NCI-H146 treated with DMSO at 0.1 percent for 48 hours (cell line): Measurements from ENCODE around the gene JUP.

Experiments
- DNase-seq: peaks from one replicate; lab custom pipeline; 2025; ENCODE audit not compliant: unreplicated experiment; lab: John Stamatoyannopoulos, UW

Gene JUP

GRCh38 chr17:41760878-41761277, 25.6 kb downstream of the JUP start:
- no peak for DNase-seq

GRCh38 chr17:41758601-41759000, 27.9 kb downstream of the JUP start:
- DNase-seq, result no peak

DNA sequence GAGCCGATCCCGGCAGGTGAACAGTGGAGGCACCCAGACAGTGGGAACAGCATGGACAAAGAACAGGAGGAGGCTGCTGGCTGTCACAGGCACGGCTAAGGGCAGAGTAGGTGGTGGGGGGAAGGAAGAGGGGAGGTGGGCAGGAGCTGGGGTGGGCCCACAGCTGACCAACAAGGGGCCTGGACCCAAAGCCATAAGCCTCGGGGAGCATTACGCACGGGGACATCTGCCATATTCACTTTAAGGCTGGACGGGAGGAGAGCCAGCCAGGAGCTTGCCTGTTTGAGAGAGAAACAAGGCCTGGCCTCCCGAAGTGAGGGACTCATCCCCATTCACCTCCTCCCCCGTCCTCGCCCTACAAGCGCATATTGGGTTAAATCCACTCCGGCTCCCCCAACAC, 32.4 kb downstream of the JUP start:
- DNase-seq, result no peak

DNA sequence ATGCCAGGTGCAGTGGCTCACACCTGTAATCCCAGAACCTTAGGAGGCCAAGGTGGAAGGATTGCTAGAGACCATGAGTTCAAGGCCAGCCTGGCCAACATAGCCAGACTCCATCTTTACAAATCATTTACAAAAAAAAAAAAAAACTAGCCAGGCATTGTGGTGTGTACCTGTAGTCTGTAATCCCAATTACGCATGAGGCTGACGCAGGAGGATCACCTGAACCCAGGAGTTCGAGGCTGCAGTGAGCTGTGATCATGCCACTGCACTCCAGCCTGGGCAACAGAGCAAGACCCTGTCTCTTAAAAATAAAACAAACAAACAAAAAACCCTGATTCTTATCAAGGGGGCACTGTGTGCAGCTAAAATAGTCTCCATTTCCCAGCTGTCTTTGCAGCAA, 35.2 kb downstream of the JUP start:
- DNase-seq, result no peak

DNA sequence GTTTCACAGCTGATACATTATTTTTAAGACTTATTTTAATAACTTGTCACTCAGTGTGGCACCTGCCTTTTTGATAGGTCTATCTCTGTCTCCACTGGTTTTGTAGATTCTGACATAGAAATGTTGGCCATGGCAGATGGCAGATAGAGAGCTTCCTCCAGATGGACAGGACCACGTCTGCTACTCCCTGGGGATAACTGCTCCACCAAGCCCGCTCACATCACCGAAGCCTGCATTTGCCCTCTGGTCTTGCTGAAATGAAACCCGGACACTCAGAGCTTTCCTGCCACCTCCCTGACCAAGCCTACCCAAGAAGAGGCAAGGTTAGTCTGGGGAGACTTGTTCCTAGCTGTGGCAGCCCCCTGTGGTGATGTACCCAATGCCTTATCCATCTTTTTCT, 35.6 kb downstream of the JUP start:
- no peak for DNase-seq

GRCh38 chr17:41748275-41748674, 38.2 kb downstream of the JUP start:
- no peak for DNase-seq

DNA sequence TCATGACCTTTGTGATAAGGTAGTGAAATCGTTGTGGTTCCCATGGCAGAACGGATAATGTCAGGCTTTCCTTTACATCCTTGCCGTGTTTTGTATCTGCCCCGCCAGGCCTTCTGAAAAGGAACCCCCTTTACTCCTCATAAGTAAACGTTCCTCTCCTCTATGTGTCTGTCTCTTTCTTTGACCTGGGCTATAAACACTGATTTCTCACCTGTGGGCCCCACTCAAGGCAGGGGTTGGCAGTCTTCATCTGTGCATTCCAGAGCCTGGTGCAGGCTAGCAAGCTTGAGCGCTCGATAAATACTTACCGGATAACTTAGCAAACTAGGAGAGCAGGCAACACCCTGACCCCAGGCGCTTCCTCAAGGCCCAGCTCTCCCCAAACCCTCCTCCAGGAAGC, 44.8 kb downstream of the JUP start:
- no peak for DNase-seq

- DNase-seq, result no peak
These were observed 46.0 kb downstream of the JUP start for GRCh38 chr17:41740506-41740905.

DNA sequence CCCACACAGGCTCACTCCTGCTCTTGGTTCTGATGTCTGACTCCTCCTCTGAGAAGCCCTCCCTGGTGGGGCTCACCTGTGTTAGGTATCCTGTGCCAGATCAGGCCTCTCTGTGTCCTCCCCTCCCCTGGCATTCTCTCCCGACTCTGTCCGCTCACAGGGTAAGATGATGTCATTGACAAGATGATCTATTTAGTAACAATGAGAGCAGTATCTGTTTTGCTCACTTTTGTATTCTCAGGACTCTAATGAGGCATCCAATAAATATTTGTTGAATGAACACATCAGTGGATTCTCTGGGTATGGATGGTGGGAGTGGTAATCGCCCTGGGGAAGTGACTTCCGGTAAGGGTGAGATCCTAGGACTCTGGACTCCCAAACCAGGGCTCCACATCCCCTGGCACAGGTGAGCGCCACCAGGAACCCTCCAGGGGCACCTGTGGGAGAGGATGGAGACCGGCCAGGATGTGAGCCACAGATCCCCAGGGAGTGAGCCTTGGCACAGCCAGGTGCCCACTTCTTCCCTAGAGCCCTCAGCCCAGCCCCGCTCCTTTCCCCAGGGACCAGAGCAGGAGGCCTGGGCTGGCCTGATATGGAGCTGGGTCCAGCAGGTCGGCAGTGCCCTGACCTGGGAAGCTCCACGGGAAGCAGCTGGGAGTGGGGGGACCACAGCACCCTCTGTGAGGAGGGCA, 46.7 kb downstream of the JUP start:
- DNase-seq, result no peak

- no peak for DNase-seq
These were observed 47.8 kb downstream of the JUP start for GRCh38 chr17:41738801-41739112.

DNA sequence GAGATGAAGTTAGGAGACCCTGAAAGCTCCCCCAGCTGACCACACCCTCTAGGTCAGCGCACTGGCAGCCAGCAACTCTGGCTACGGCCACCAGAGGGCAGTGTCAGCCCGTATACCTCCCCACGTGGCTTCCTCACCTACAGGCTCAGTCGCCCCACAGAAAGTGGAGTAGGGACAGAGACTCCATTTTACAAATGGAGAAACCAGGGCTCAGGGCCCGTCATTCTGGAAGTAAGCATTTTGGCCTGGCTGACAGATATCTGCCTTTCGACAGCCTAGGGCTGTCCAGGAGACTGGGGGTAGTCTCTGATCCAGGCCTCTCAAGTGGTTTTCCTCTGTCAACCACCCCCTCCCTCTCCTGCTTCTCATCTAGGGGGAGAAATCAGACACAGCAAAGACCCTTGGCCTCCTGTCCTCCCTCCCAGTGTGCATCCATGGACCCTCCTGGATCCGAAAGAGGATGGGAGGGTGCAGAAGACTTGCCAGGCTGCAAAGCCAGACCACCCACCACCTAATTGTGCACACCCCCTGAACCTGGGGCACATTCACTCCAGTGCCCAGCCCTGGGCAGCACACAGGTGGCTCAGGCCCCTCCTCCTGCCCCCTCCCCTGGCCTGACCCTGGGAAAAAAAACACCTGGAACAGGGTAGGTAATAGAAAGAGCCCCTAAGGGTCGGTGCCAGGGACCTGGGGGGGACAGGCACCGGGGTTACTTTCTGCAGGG, 48.3 kb downstream of the JUP start:
- peak; percentile 54 for DNase-seq

- no peak for DNase-seq
These were observed 48.9 kb downstream of the JUP start for GRCh38 chr17:41737680-41738023.

GRCh38 chr17:41736983-41737679, 49.4 kb downstream of the JUP start:
- no peak for DNase-seq

GRCh38 chr17:41735744-41736143, 50.8 kb downstream of the JUP start:
- DNase-seq, result no peak

GRCh38 chr17:41734949-41735313, 51.6 kb downstream of the JUP start:
- no peak for DNase-seq

- DNase-seq, result peak; percentile 18
These were observed 52.2 kb downstream of the JUP start, which contains the start of gene HAP1 for GRCh38 chr17:41734139-41734948. Gene HAP1, minus strand, starts transcription at chr17:41734643. Its CDS starts 9 bp downstream, at chr17:41734634.

DNA sequence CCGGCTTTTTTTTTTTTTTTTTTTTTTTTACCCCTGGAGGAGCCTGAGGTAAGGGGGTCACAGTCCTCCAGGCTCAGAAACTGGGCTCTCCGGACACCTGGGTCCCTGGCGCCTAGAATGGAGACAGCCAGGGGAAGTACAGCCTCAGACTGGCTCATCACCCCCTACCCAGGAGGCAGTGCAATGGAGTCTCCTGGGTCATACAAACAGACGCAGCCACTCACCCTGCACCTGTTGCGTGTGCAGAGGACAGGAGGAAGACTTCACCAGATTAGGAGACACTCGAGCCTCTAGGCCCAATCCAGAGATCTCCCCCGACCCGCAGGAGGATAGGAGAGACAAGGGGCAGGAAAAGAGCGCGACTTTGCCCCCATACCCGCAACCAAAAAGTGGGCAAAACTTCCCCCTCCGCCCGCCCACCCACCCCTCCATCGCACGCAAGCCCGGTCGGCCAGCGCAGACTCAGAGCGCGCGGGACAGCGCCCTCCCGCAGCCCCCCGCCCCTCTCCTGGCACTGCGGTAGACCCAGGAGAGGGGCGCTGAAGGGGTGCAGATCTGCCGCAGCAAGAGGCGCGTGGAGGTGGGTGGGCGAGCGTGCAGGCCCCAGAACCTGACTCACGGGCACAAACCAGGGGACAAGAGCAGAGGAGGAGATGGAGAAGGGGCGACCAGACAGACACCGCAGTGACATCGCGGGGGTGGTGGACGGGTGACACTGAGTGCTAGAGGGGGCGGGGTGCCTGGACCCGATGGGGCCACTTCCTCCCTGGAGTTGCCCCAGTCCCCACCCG, 53.0 kb downstream of the JUP start:
- no peak for DNase-seq

- DNase-seq, result no peak
These were observed 54.7 kb downstream of the JUP start for GRCh38 chr17:41731836-41732235.

DNA sequence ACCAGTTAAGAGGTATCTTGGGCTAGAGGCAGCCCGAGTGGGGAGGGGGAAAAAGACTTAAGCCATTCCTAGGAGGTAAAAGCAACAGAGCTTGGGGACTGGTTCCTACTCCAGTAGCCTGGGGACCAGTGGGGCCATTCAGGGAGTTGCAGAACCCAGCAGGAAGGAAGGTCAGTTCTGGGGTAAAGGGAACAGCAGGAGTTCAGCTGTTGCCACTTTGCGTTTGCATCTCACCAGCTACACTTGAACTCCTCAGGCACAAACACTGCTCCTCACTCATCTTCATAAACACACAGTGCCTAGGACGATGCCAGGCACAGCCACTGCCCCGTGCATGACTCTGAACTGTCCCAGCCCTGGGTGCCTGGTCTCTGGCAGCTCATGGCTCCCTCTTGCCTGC, 56.0 kb downstream of the JUP start:
- no peak for DNase-seq

GRCh38 chr17:41728056-41728455, 58.5 kb downstream of the JUP start:
- DNase-seq, result no peak

GRCh38 chr17:41725134-41725533, 61.4 kb downstream of the JUP start:
- DNase-seq, result no peak
